ENCODE results near the gene MED15.

GRCh38 chr22:20622650-20623339 lies 115.4 kb downstream of the MED15 start:
- no peak for TF ChIP-seq CTCF (conservative IDR thresholded peaks at IDR 0.05; ENCODE audit: low read depth, low read length)
- no peak for TF ChIP-seq RAD21 (IDR thresholded peaks at IDR 0.05; ENCODE audit: low read length)
- TF ChIP-seq SMC3 (IDR thresholded peaks at IDR 0.05; ENCODE audit: low read depth, low read length), result no peak
- TF ChIP-seq POLR2A (IDR thresholded peaks at IDR 0.05; ENCODE audit: low read depth, low read length), result no peak
- TF ChIP-seq FOS (IDR thresholded peaks at IDR 0.05; ENCODE audit: low read depth, low read length), result no peak
- no peak for TF ChIP-seq USF2 (IDR thresholded peaks at IDR 0.05; ENCODE audit: low read depth, low read length)
- TF ChIP-seq RCOR1 (IDR thresholded peaks at IDR 0.05; ENCODE audit: insufficient replicate concordance, low read length), result no peak
- no peak for TF ChIP-seq NFE2L2 (IDR thresholded peaks at IDR 0.05; ENCODE audit: low read depth, low read length)
- no peak for TF ChIP-seq BHLHE40 (IDR thresholded peaks at IDR 0.05; ENCODE audit: low read depth, low read length)
- TF ChIP-seq RFX5 (IDR thresholded peaks at IDR 0.05; ENCODE audit: low read depth, low read length), result no peak
- TF ChIP-seq MXI1 (IDR thresholded peaks at IDR 0.05; ENCODE audit: borderline replicate concordance, low read depth, low read length), result no peak

Data from IMR-90 (cell line).